ENCODE data around the gene PPM1B. TPM values are rescaled to one million over a fixed set of nuclear protein-coding genes. Genes with fewer than 3 reads are reported as not detected.

The PPM1B gene
- total and polyA plus RNA-seq, 2 donors (not counting 1 experiment from before 2014, with no cell fraction given), result 15.3 to 81.4 TPM

GRCh38 chr2:44134848-44135247 lies 33.8 kb upstream of the PPM1B start:
- H3K4me3 ChIP-seq (ENCODE audit: control extremely low read depth in 1 of 5, extremely low read depth in 1 of 5, insufficient read depth in 1 of 5, low read depth in 2 of 5, low read length in 4 of 5), result no peak overlapping the region
- Mint-ChIP-seq H3K4me3 (no peak overlapping the region), H3K9me3 (ENCODE audit: insufficient read depth) (peaks cover 10% of the 10 kb centered on the region), H3K27me3 (peaks cover 10% of the 10 kb centered on the region), H3K4me1 (no peaks in the 10 kb centered on the region), H3K27ac (no peak overlapping the region)
- no peaks in the 10 kb centered on the region for H4K20me1 ChIP-seq (ENCODE audit: control insufficient read depth, insufficient read depth, low read length, poor library complexity, severe bottlenecking)
- intact Hi-C loops (cut with micrococcal nuclease), result no loop called here
- H2AFZ ChIP-seq (ENCODE audit: insufficient read depth, low read depth, low read length, poor library complexity, severe bottlenecking), result no peak overlapping the region
- H3K79me2 ChIP-seq (ENCODE audit: control insufficient read depth, insufficient read depth, low read length), result no peaks in the 10 kb centered on the region
- H3K36me3 ChIP-seq (replicated peaks in 1 of 2; ENCODE audit: control extremely low read depth in 1 of 2, control insufficient read depth in 1 of 2, extremely low read depth in 1 of 2, insufficient read depth in 2 of 2, low read length in 1 of 2), result no peaks in the 10 kb centered on the region
- H3K27me3 ChIP-seq (replicated peaks in 1 of 4; ENCODE audit: control extremely low read depth in 1 of 4, control insufficient read depth in 3 of 4, insufficient read depth in 4 of 4, low read length in 3 of 4), result no peaks in the 10 kb centered on the region
- DNase-seq (no peak), ATAC-seq (ENCODE audit: low read depth) (no peak)
- WGBS (ENCODE audit: insufficient coverage), result no CpG with 5 or more reads among the region's 1 CpG
- TF ChIP-seq EZH2 (IDR thresholded peaks at IDR 0.05; ENCODE audit: borderline replicate concordance, insufficient read depth, low read depth, low read length, poor library complexity, severe bottlenecking) (no peak), CTCF (IDR thresholded peaks at IDR 0.05) (no peak)
- H3K9me3 ChIP-seq (ENCODE audit: control extremely low read depth in 1 of 3, control insufficient read depth in 2 of 3, insufficient read depth in 1 of 3, low read length in 2 of 3), result peaks cover 0 to 8% (median 0%) of the 10 kb centered on the region in 3 donors
- ChIA-PET CTCF (no interaction called here), POLR2A (no interaction called here)
- H3K4me2 ChIP-seq (replicated peaks; ENCODE audit: low read depth, low read length, poor library complexity, severe bottlenecking), result no peak overlapping the region
- H3K27ac ChIP-seq (ENCODE audit: low read length in 2 of 2), result no peak overlapping the region
- no peaks in the 10 kb centered on the region for H3K4me1 ChIP-seq (ENCODE audit: control insufficient read depth in 2 of 2, insufficient read depth in 2 of 2, low read length in 2 of 2)
- no peak overlapping the region for H3K9ac ChIP-seq (ENCODE audit: low read length)

GRCh38 chr2:44135296-44135695 lies 33.4 kb upstream of the PPM1B start:
- no peak overlapping the region for H2AFZ ChIP-seq (ENCODE audit: insufficient read depth, low read depth, low read length, poor library complexity, severe bottlenecking)
- ChIA-PET CTCF (no interaction called here), POLR2A (no interaction called here)
- H3K36me3 ChIP-seq (replicated peaks in 1 of 2; ENCODE audit: control extremely low read depth in 1 of 2, control insufficient read depth in 1 of 2, extremely low read depth in 1 of 2, insufficient read depth in 2 of 2, low read length in 1 of 2), result no peaks in the 10 kb centered on the region
- no peak overlapping the region for H3K4me3 ChIP-seq (ENCODE audit: control extremely low read depth in 1 of 5, extremely low read depth in 1 of 5, insufficient read depth in 1 of 5, low read depth in 2 of 5, low read length in 4 of 5)
- no peak overlapping the region for H3K4me2 ChIP-seq (replicated peaks; ENCODE audit: low read depth, low read length, poor library complexity, severe bottlenecking)
- Mint-ChIP-seq H3K4me3 (no peak overlapping the region), H3K27me3 (peaks cover 11% of the 10 kb centered on the region), H3K27ac (no peak overlapping the region), H3K4me1 (no peaks in the 10 kb centered on the region), H3K9me3 (ENCODE audit: insufficient read depth) (peaks cover 10% of the 10 kb centered on the region)
- H4K20me1 ChIP-seq (ENCODE audit: control insufficient read depth, insufficient read depth, low read length, poor library complexity, severe bottlenecking), result no peaks in the 10 kb centered on the region
- DNase-seq (no peak), ATAC-seq (ENCODE audit: low read depth) (no peak)
- no peak overlapping the region for H3K9ac ChIP-seq (ENCODE audit: low read length)
- H3K79me2 ChIP-seq (ENCODE audit: control insufficient read depth, insufficient read depth, low read length), result no peaks in the 10 kb centered on the region
- no peak for TF ChIP-seq CTCF (IDR thresholded peaks at IDR 0.05)
- no peak for TF ChIP-seq EZH2 (IDR thresholded peaks at IDR 0.05; ENCODE audit: borderline replicate concordance, insufficient read depth, low read depth, low read length, poor library complexity, severe bottlenecking)
- H3K9me3 ChIP-seq (ENCODE audit: control extremely low read depth in 1 of 3, control insufficient read depth in 2 of 3, insufficient read depth in 1 of 3, low read length in 2 of 3), result peaks cover 0 to 8% (median 0%) of the 10 kb centered on the region in 3 donors
- intact Hi-C loops (cut with micrococcal nuclease), result no loop called here
- no peaks in the 10 kb centered on the region for H3K27me3 ChIP-seq (replicated peaks in 1 of 4; ENCODE audit: control extremely low read depth in 1 of 4, control insufficient read depth in 3 of 4, insufficient read depth in 4 of 4, low read length in 3 of 4)
- H3K4me1 ChIP-seq (ENCODE audit: control insufficient read depth in 2 of 2, insufficient read depth in 2 of 2, low read length in 2 of 2), result no peaks in the 10 kb centered on the region
- no peak overlapping the region for H3K27ac ChIP-seq (ENCODE audit: low read length in 2 of 2)
